ENCODE measurements around the gene OR5P2. TPM values are rescaled to one million over a fixed set of nuclear protein-coding genes. Genes with fewer than 3 reads are reported as not detected.
"Not testable (repeated sequence)": the region's sequence is repeated elsewhere in the genome, so short reads cannot be mapped to it uniquely, and the experiment has no call there.

The OR5P2 gene
- polyA plus RNA-seq, 1 experiment = not detected

DNA sequence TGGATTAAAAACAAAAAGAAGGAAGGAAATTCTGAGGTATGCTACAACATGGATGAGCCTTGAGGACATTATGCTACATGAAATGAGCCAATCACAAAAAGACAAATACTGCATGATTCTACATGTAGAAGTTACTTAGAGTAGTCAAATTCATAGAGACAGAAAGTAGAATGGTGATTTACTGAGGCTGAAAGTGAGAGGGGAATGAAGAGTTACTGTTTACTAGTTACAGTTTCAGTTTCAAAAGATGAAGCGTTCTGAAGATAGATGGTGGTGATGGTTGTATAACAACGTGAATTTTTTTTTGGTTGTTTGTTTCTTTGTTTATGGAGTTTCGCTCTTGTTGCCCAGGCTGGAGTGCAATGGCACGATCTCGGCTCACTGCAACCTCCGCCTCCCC is 9.5 kb downstream of the OR5P2 start:
- TF ChIP-seq, protein P1, sequence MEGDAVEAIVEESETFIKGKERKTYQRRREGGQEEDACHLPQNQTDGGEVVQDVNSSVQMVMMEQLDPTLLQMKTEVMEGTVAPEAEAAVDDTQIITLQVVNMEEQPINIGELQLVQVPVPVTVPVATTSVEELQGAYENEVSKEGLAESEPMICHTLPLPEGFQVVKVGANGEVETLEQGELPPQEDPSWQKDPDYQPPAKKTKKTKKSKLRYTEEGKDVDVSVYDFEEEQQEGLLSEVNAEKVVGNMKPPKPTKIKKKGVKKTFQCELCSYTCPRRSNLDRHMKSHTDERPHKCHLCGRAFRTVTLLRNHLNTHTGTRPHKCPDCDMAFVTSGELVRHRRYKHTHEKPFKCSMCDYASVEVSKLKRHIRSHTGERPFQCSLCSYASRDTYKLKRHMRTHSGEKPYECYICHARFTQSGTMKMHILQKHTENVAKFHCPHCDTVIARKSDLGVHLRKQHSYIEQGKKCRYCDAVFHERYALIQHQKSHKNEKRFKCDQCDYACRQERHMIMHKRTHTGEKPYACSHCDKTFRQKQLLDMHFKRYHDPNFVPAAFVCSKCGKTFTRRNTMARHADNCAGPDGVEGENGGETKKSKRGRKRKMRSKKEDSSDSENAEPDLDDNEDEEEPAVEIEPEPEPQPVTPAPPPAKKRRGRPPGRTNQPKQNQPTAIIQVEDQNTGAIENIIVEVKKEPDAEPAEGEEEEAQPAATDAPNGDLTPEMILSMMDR (IDR thresholded peaks at IDR 0.05; ENCODE audit: low read depth, low read length) = no peak

DNA sequence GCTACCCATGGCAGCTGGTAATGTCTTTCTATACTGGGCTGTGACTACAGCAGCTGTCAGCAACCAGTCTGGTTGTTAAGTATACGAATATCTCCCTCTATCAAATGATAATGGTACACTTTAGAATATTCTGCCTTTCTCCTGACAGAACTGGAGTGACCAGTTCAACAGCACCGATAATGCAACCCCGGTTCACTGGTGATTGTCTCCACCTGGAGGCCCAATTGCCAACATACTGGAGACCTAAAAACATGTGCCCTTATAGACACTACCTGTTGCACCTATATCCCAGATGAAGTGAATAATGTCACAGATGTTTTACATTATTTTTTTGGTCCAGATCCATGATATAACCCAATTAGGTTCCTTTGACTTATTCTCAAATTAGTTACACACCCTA is 21.1 kb downstream of the OR5P2 start:
- TF ChIP-seq, protein P1 (IDR thresholded peaks at IDR 0.05; ENCODE audit: low read depth, low read length) = no peak
- H3K27ac ChIP-seq (ENCODE audit: low read depth, low read length) = no peak overlapping the region
- CTCF ChIA-PET = no interaction called here

More for the DNA sequence above, 9.5 kb downstream of the OR5P2 start:
- H3K9me3 ChIP-seq (ENCODE audit: control insufficient read depth, insufficient read depth, low read length) = no peaks in the 10 kb centered on the region
- no peak for DNase-seq (ENCODE audit: low read depth, low spot score)
- H3K27ac ChIP-seq (ENCODE audit: low read depth, low read length) = no peak overlapping the region
- no peak overlapping the region for H3K4me3 ChIP-seq (ENCODE audit: low read depth, low read length)
- H3K27me3 ChIP-seq (ENCODE audit: control insufficient read depth, insufficient read depth, low read length) = no peaks in the 10 kb centered on the region
- CTCF ChIA-PET = no interaction called here
- POLR2A ChIA-PET = no interaction called here

DNA sequence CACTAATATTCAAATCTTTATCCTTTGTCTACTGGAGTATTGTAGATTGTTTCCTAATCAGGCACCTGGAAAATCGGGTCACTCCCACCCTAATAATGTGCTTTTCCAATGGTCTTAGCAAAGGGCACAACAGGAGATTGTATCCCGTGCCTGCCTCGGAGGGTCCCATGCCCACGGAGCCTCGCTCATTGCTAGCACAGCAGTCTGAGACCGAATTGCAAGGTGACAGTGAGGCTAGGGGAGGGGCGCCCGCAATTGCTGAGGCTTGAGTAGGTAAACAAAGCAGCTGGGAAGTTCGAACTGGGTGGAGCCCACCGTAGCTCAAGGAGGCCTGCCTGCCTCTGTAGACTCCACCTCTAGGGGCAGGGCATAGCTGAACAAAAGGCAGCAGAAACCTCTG is 32.4 kb downstream of the OR5P2 start:
- H3K9me3 ChIP-seq (ENCODE audit: control insufficient read depth, insufficient read depth, low read length); H3K27me3 ChIP-seq (ENCODE audit: control insufficient read depth, insufficient read depth, low read length); CTCF ChIA-PET; H3K4me3 ChIP-seq (ENCODE audit: low read depth, low read length); H3K27ac ChIP-seq (ENCODE audit: low read depth, low read length); DNase-seq (ENCODE audit: low read depth, low spot score); POLR2A ChIA-PET: not testable (repeated sequence)

More for the DNA sequence above, 21.1 kb downstream of the OR5P2 start:
- DNase-seq (ENCODE audit: low read depth, low spot score) = no peak
- POLR2A ChIA-PET = no interaction called here
- no peaks in the 10 kb centered on the region for H3K27me3 ChIP-seq (ENCODE audit: control insufficient read depth, insufficient read depth, low read length)
- no peak overlapping the region for H3K4me3 ChIP-seq (ENCODE audit: low read depth, low read length)
- no peaks in the 10 kb centered on the region for H3K9me3 ChIP-seq (ENCODE audit: control insufficient read depth, insufficient read depth, low read length)

DNA sequence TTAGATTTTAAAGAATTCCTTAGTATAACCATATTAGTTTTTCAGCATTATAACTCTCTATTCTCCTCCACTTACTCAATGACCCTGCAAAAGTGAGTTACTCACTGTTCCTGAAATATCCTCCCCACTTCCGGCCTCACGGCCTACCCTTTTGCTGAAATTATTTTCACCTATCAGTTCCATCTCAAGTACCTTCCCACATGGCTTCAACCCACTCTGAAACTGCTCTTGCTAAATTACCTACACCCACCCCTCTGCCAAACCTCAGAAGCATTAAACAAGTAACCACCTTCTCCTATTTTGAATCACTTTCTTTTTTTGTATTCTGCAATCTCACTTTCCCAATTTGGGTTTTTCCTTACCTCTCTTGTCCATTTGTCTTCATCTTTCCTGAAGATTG is 37.7 kb downstream of the OR5P2 start:
- no peaks in the 10 kb centered on the region for H3K9me3 ChIP-seq (ENCODE audit: control insufficient read depth, insufficient read depth, low read length)
- no peak overlapping the region for H3K4me3 ChIP-seq (ENCODE audit: low read depth, low read length)
- CTCF ChIA-PET = no interaction called here
- DNase-seq (ENCODE audit: low read depth, low spot score) = no peak
- H3K27me3 ChIP-seq (ENCODE audit: control insufficient read depth, insufficient read depth, low read length) = no peaks in the 10 kb centered on the region
- POLR2A ChIA-PET = no interaction called here
- TF ChIP-seq, protein P1 (IDR thresholded peaks at IDR 0.05; ENCODE audit: low read depth, low read length) = no peak
- no peak overlapping the region for H3K27ac ChIP-seq (ENCODE audit: low read depth, low read length)

DNA sequence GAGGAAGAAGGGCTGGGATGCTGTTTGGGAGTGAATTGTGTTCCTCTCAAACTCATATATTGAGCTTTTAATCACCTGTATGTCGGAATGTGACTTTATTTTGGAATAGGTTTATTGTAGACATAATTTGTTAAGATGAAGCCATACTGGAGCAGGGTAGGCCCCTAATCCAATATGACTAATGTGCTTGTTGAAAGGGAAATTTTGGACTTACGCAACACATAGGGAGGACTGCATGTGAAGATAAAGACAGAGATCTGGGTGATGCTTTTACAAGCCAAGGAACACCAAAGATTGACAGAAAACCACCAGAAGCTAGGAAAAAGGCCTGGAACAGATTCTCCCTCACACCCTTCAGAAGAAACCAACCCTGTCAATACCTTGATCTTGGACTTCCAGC is 47.3 kb downstream of the OR5P2 start:
- ChIA-PET POLR2A (no interaction called here), CTCF (no interaction called here)
- TF ChIP-seq, protein P1 (IDR thresholded peaks at IDR 0.05; ENCODE audit: low read depth, low read length) = no peak
- Histone ChIP-seq H3K4me3 (ENCODE audit: low read depth, low read length) (no peak overlapping the region), H3K27me3 (ENCODE audit: control insufficient read depth, insufficient read depth, low read length) (no peaks in the 10 kb centered on the region), H3K9me3 (ENCODE audit: control insufficient read depth, insufficient read depth, low read length) (no peaks in the 10 kb centered on the region), H3K27ac (ENCODE audit: low read depth, low read length) (no peak overlapping the region)
- no peak for DNase-seq (ENCODE audit: low read depth, low spot score)

Other genes with a start within 250 kb of the OR5P2 start
- 7.3 and 7.4 TPM in 2 replicates for gene CYB5R2, start 123.4 kb downstream of the OR5P2 start, polyA plus RNA-seq (2011; rRNA removed)
- 0.10 and 0.47 TPM in 2 replicates for gene OVCH2, start 90.5 kb downstream of the OR5P2 start, polyA plus RNA-seq (2011; rRNA removed)
- not detected in 2 replicates for gene OR5P3, start 33.9 kb upstream of the OR5P2 start, polyA plus RNA-seq (2011; rRNA removed)
- 0.04 and 0.05 TPM in 2 replicates for gene OR10A6, start 134.3 kb upstream of the OR5P2 start, polyA plus RNA-seq (2011; rRNA removed)
- 0.15 TPM in 1 of 2 replicates, not detected in the other for gene OR10A3, start 144.8 kb upstream of the OR5P2 start, polyA plus RNA-seq (2011; rRNA removed)
- 2.4 and 2.8 TPM in 2 replicates for gene NLRP10, start 168.5 kb upstream of the OR5P2 start, polyA plus RNA-seq (2011; rRNA removed)
- gene EIF3F, start 190.4 kb upstream of the OR5P2 start, polyA plus RNA-seq (2011; rRNA removed) = 216 and 297 TPM in 2 replicates

Data from AG04450 (cell line).